ENCODE measurements around the gene SYF2. TPM values are rescaled to one million over a fixed set of nuclear protein-coding genes. Genes with fewer than 3 reads are reported as not detected.

SYF2 gene
- total and polyA plus RNA-seq, 2 of the 13 experiments (the other 11 are each of a cell fraction or from before 2014, with no cell fraction given), result 17.8 to 34.1 TPM

GRCh38 chr1:25239681-25240541 lies 7.6 kb upstream of the SYF2 start (continued):
- TF ChIP-seq LBX2 (CRISPR knock-in tag; IDR thresholded peaks at IDR 0.05; ENCODE audit: borderline replicate concordance) (no peak), ZIK1 (CRISPR knock-in tag; IDR thresholded peaks at IDR 0.05; ENCODE audit: borderline replicate concordance, low read depth) (0 out of 2 replicates have a peak, but pooled peaks have one; percentile 29), SMARCC2 (IDR thresholded peaks at IDR 0.05) (no peak), MYC (CRISPR knock-in tag; IDR thresholded peaks at IDR 0.05; ENCODE audit: borderline replicate concordance) (no peak), PRDM4 (CRISPR knock-in tag; IDR thresholded peaks at IDR 0.05; ENCODE audit: borderline replicate concordance) (no peak), SPEN (CRISPR knock-in tag; IDR thresholded peaks at IDR 0.05; ENCODE audit: low read depth) (peak; percentile 51; the same call in 1 of the 2 replicates), ETV6 (CRISPR knock-in tag; conservative IDR thresholded peaks at IDR 0.05) (peak; percentile 76; the same call in 1 of the 2 replicates), DNMT1 (CRISPR knock-in tag; IDR thresholded peaks at IDR 0.05) (no peak), USF2 (IDR thresholded peaks at IDR 0.05; ENCODE audit: low read depth, low read length) (no peak), USF2 (CRISPR knock-in tag; IDR thresholded peaks at IDR 0.05; ENCODE audit: borderline replicate concordance) (no peak), NR2F1 (CRISPR knock-in tag; IDR thresholded peaks at IDR 0.05) (peak in 1 of 2 experiments; percentile 10; a peak in 1 of 4 replicates), TRIM24 (CRISPR knock-in tag; IDR thresholded peaks at IDR 0.05) (no peak), MAFK (conservative IDR thresholded peaks at IDR 0.05 in 1 of 2, IDR thresholded peaks at IDR 0.05 in 1 of 2; ENCODE audit: low read length in 2 of 2) (no peak), SP5 (CRISPR knock-in tag; IDR thresholded peaks at IDR 0.05; ENCODE audit: borderline replicate concordance, low read depth) (peak; percentile 29; the same call in 1 of the 2 replicates), POLR2A (IDR thresholded peaks at IDR 0.05; ENCODE audit: insufficient read depth in 1 of 2, low read depth in 2 of 2, low read length in 2 of 2) (peak; percentile 74 to 84), ZMYM4 (CRISPR knock-in tag; IDR thresholded peaks at IDR 0.05) (peak; percentile 69), ZBTB7B (CRISPR knock-in tag; IDR thresholded peaks at IDR 0.05) (peak; percentile 60), ZNF143 (CRISPR knock-in tag; IDR thresholded peaks at IDR 0.05) (no peak), THAP9 (CRISPR knock-in tag; IDR thresholded peaks at IDR 0.05; ENCODE audit: borderline replicate concordance) (peak; percentile 93; the same call in 1 of the 2 replicates), MIER3 (CRISPR knock-in tag; IDR thresholded peaks at IDR 0.05; ENCODE audit: borderline replicate concordance) (no peak), ESRRA (CRISPR knock-in tag; IDR thresholded peaks at IDR 0.05; ENCODE audit: low read depth) (peak; percentile 16; the same call in 1 of the 2 replicates), MBNL3 (CRISPR knock-in tag; conservative IDR thresholded peaks at IDR 0.05) (no peak)

Measured in HepG2 (cell line).